Measurements from ENCODE around the gene CYSLTR2.
A peak's percentile ranks its signal among the peaks of the same experiment; 100 is the strongest.

CYSLTR2 gene

GRCh38 chr13:48636550-48636949 is 17.2 kb upstream of the CYSLTR2 start:
- Mint-ChIP-seq H3K4me3 (no peak overlapping the region), H3K4me1 (no peaks in the 10 kb centered on the region), H3K27ac (no peak overlapping the region), H3K36me3 (no peaks in the 10 kb centered on the region), H3K27me3 (peaks cover 41% of the 10 kb centered on the region), H3K9me3 (peaks cover 22% of the 10 kb centered on the region)
- ATAC-seq, result no peak

GRCh38 chr13:48637601-48638000 is 16.1 kb upstream of the CYSLTR2 start:
- H3K4me3 Mint-ChIP-seq, result no peak overlapping the region
- peaks cover 21% of the 10 kb centered on the region for H3K9me3 Mint-ChIP-seq
- no peaks in the 10 kb centered on the region for H3K4me1 Mint-ChIP-seq
- no peak overlapping the region for H3K27ac Mint-ChIP-seq
- ATAC-seq, result no peak
- no peaks in the 10 kb centered on the region for H3K36me3 Mint-ChIP-seq
- peaks cover 37% of the 10 kb centered on the region for H3K27me3 Mint-ChIP-seq

- Mint-ChIP-seq H3K27me3 (peaks cover 26% of the 10 kb centered on the region), H3K36me3 (no peaks in the 10 kb centered on the region), H3K4me3 (no peak overlapping the region), H3K27ac (no peak overlapping the region), H3K9me3 (peaks cover 13% of the 10 kb centered on the region), H3K4me1 (no peaks in the 10 kb centered on the region)
- ATAC-seq, result no peak
These were observed 13.0 kb upstream of the CYSLTR2 start for GRCh38 chr13:48640767-48641166.

- Mint-ChIP-seq H3K4me1 (no peaks in the 10 kb centered on the region), H3K36me3 (no peaks in the 10 kb centered on the region), H3K9me3 (peaks cover 10% of the 10 kb centered on the region), H3K27ac (no peak overlapping the region), H3K4me3 (no peak overlapping the region), H3K27me3 (peaks cover 28% of the 10 kb centered on the region)
- ATAC-seq, result no peak
These were observed 12.3 kb upstream of the CYSLTR2 start for GRCh38 chr13:48641404-48641803.

- ATAC-seq, result no peak
- Mint-ChIP-seq H3K4me3 (no peak overlapping the region), H3K36me3 (no peaks in the 10 kb centered on the region), H3K27ac (no peak overlapping the region), H3K4me1 (no peaks in the 10 kb centered on the region), H3K27me3 (peaks cover 34% of the 10 kb centered on the region), H3K9me3 (peaks cover 8% of the 10 kb centered on the region)
These were observed 11.7 kb upstream of the CYSLTR2 start for GRCh38 chr13:48642061-48642460.

- H3K4me3 Mint-ChIP-seq, result no peak overlapping the region
- no peaks in the 10 kb centered on the region for H3K4me1 Mint-ChIP-seq
- peaks cover 45% of the 10 kb centered on the region for H3K27me3 Mint-ChIP-seq
- H3K36me3 Mint-ChIP-seq, result no peaks in the 10 kb centered on the region
- H3K9me3 Mint-ChIP-seq, result peaks cover 4% of the 10 kb centered on the region
- H3K27ac Mint-ChIP-seq, result no peak overlapping the region
- ATAC-seq, result no peak
These were observed 10.6 kb upstream of the CYSLTR2 start for GRCh38 chr13:48643159-48643558.

GRCh38 chr13:48644141-48644540 is 9.6 kb upstream of the CYSLTR2 start:
- Mint-ChIP-seq H3K9me3 (peaks cover 2% of the 10 kb centered on the region), H3K36me3 (no peaks in the 10 kb centered on the region), H3K27me3 (peaks cover 47% of the 10 kb centered on the region), H3K4me1 (no peaks in the 10 kb centered on the region), H3K27ac (no peak overlapping the region), H3K4me3 (no peak overlapping the region)
- ATAC-seq, result no peak

- Mint-ChIP-seq H3K27ac (no peak overlapping the region), H3K4me1 (no peaks in the 10 kb centered on the region), H3K4me3 (no peak overlapping the region), H3K27me3 (peaks cover 41% of the 10 kb centered on the region), H3K9me3 (no peaks in the 10 kb centered on the region), H3K36me3 (no peaks in the 10 kb centered on the region)
- ATAC-seq, result no peak
These were observed 8.8 kb upstream of the CYSLTR2 start for GRCh38 chr13:48644951-48645350.

GRCh38 chr13:48645845-48646244 is 7.9 kb upstream of the CYSLTR2 start:
- H3K27ac Mint-ChIP-seq, result no peak overlapping the region
- H3K36me3 Mint-ChIP-seq, result no peaks in the 10 kb centered on the region
- no peaks in the 10 kb centered on the region for H3K9me3 Mint-ChIP-seq
- no peaks in the 10 kb centered on the region for H3K4me1 Mint-ChIP-seq
- no peak for ATAC-seq
- no peak overlapping the region for H3K4me3 Mint-ChIP-seq
- peaks cover 41% of the 10 kb centered on the region for H3K27me3 Mint-ChIP-seq

GRCh38 chr13:48646791-48647190 is 6.9 kb upstream of the CYSLTR2 start:
- no peak overlapping the region for H3K27ac Mint-ChIP-seq
- no peak for ATAC-seq
- no peaks in the 10 kb centered on the region for H3K36me3 Mint-ChIP-seq
- no peak overlapping the region for H3K4me3 Mint-ChIP-seq
- H3K9me3 Mint-ChIP-seq, result no peaks in the 10 kb centered on the region
- no peaks in the 10 kb centered on the region for H3K4me1 Mint-ChIP-seq
- peaks cover 41% of the 10 kb centered on the region for H3K27me3 Mint-ChIP-seq

GRCh38 chr13:48647625-48648024 is 6.1 kb upstream of the CYSLTR2 start:
- no peak overlapping the region for H3K27ac Mint-ChIP-seq
- H3K4me1 Mint-ChIP-seq, result peaks cover under 1% of the 10 kb centered on the region
- H3K9me3 Mint-ChIP-seq, result no peaks in the 10 kb centered on the region
- no peak for ATAC-seq
- H3K36me3 Mint-ChIP-seq, result no peaks in the 10 kb centered on the region
- peaks cover 44% of the 10 kb centered on the region for H3K27me3 Mint-ChIP-seq
- no peak overlapping the region for H3K4me3 Mint-ChIP-seq

GRCh38 chr13:48648446-48648845 is 5.3 kb upstream of the CYSLTR2 start:
- H3K36me3 Mint-ChIP-seq, result no peaks in the 10 kb centered on the region
- H3K27ac Mint-ChIP-seq, result no peak overlapping the region
- no peak overlapping the region for H3K4me3 Mint-ChIP-seq
- ATAC-seq, result no peak
- peaks cover 9% of the 10 kb centered on the region for H3K4me1 Mint-ChIP-seq
- H3K27me3 Mint-ChIP-seq, result peaks cover 52% of the 10 kb centered on the region
- H3K9me3 Mint-ChIP-seq, result no peaks in the 10 kb centered on the region

- ATAC-seq, result no peak
- Mint-ChIP-seq H3K9me3 (no peaks in the 10 kb centered on the region), H3K4me3 (no peak overlapping the region), H3K4me1 (peaks cover 15% of the 10 kb centered on the region), H3K36me3 (no peaks in the 10 kb centered on the region), H3K27ac (peak overlapping the region; percentile 16), H3K27me3 (peaks cover 44% of the 10 kb centered on the region)
These were observed 768 bp upstream of the CYSLTR2 start for GRCh38 chr13:48652851-48653471.

- Mint-ChIP-seq H3K4me3 (no peak overlapping the region), H3K27me3 (peaks cover 41% of the 10 kb centered on the region), H3K27ac (no peak overlapping the region)
These were observed 782 bp downstream of the CYSLTR2 start for GRCh38 chr13:48654511-48654910.

GRCh38 chr13:48655291-48655690 is 1.6 kb downstream of the CYSLTR2 start:
- no peak overlapping the region for H3K27ac Mint-ChIP-seq
- ATAC-seq, result no peak
- H3K27me3 Mint-ChIP-seq, result peaks cover 36% of the 10 kb centered on the region
- peaks cover 27% of the 10 kb centered on the region for H3K4me1 Mint-ChIP-seq
- H3K4me3 Mint-ChIP-seq, result no peak overlapping the region
- no peaks in the 10 kb centered on the region for H3K36me3 Mint-ChIP-seq
- H3K9me3 Mint-ChIP-seq, result no peaks in the 10 kb centered on the region

More at GRCh38 chr13:48654511-48654910, 782 bp downstream of the CYSLTR2 start:
- Mint-ChIP-seq H3K4me1 (peaks cover 20% of the 10 kb centered on the region), H3K36me3 (no peaks in the 10 kb centered on the region), H3K9me3 (no peaks in the 10 kb centered on the region)
- ATAC-seq, result no peak

- peaks cover 29% of the 10 kb centered on the region for H3K27me3 Mint-ChIP-seq
- ATAC-seq, result no peak
- no peak overlapping the region for H3K27ac Mint-ChIP-seq
- H3K9me3 Mint-ChIP-seq, result no peaks in the 10 kb centered on the region
- peaks cover 31% of the 10 kb centered on the region for H3K4me1 Mint-ChIP-seq
- no peaks in the 10 kb centered on the region for H3K36me3 Mint-ChIP-seq
- H3K4me3 Mint-ChIP-seq, result no peak overlapping the region
These were observed 2.9 kb downstream of the CYSLTR2 start for GRCh38 chr13:48656608-48657007.

All from stimulated activated memory B cell treated with anti-CD40 and anti-IgM and Interleukin-4, amounts not matched to agents 10 μg/mL and 1 μg/mL and 100 μg/mL, for 72 hours (primary cell).